DMS153 treated with DMSO at 0.1 percent for 48 hours (cell line): ENCODE measurements around the gene WNT3.
"Not testable (repeated sequence)": the region's sequence is repeated elsewhere in the genome, so short reads cannot be mapped to it uniquely, and the experiment has no call there.

ENCODE experiments used
- DNase-seq: peaks from one replicate; lab custom pipeline; 2025; ENCODE audit not compliant: unreplicated experiment; lab: John Stamatoyannopoulos, UW

Gene WNT3

DNA sequence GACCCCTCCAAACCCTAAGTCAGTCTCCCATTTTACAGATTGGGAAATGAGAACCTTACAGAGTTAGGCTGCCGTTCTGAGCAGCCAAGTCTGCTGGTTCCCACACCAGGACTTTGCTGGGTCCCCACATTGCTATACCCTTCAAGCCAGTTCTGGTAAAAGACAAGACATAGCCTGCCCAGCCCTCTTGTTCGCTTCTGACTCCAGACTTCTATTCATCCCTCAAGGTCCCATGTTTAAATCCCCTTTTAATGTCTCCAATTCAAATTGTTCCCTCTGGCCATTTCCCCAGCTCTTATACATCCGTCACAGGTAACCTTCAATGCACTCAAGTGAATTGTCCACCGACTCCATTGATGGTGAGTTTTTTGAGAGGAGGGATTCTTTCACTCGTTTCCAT is 30.2 kb downstream of the WNT3 start:
- DNase-seq, result no peak

DNA sequence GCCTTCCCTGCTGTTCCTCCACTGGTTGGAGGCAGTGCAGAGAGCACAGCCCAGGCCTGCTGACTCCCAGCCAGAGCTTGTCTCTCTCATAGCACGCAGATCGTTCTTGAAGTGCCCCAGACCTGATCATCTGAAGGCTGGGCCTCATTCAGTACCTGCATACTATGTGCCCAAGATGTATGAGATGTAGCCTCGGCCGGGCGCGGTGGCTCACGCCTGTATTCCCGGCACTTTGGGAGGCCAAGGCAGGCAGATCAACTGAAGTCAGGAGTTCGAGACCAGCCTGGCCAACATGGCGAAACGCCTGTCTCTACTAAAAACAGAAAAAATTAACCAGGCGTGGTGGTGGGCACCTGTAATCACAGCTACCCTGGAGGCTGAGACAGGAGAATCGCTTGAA is 31.0 kb downstream of the WNT3 start:
- DNase-seq, result no peak

- DNase-seq, result no peak
Observed at GRCh38 chr17:46785696-46786095, 32.8 kb downstream of the WNT3 start.

- DNase-seq, result no peak
Observed at GRCh38 chr17:46783031-46783593, 35.4 kb downstream of the WNT3 start.

DNA sequence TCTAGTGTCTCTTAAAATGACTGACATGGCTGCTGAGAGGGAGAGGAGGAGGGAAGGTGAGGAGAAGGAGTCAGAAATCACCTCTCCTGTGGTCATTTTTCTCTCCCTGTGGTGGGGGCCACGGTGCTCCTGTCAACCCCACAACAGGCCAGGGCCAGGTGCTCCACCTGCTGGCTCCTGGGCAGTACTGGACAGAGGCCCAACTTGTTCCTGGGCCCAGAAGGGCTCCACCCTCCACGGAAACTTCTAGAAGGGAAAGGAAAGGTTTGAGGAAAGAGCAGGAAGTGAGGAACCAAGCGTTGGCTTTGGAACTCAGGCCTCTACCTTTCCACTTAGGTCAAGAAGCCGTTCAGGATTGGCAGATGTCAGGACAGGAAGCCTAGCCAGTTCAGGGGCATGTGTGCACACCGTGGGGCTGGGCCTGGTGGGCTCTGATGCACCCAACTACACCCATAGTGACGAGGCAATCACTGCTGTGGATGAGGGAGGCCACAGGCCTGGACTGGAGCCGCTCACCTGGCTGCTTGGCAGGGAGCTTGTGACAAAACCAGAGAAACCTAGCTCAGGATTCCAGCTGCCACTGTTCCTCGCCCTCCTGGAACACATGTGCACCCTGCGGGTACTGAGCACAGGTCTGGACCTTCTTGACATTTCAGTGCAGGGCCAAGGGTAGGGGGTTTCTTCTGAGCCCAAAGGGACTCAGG is 36.1 kb downstream of the WNT3 start:
- no peak for DNase-seq

GRCh38 chr17:46780003-46780373 is 38.5 kb downstream of the WNT3 start:
- DNase-seq, result no peak

DNA sequence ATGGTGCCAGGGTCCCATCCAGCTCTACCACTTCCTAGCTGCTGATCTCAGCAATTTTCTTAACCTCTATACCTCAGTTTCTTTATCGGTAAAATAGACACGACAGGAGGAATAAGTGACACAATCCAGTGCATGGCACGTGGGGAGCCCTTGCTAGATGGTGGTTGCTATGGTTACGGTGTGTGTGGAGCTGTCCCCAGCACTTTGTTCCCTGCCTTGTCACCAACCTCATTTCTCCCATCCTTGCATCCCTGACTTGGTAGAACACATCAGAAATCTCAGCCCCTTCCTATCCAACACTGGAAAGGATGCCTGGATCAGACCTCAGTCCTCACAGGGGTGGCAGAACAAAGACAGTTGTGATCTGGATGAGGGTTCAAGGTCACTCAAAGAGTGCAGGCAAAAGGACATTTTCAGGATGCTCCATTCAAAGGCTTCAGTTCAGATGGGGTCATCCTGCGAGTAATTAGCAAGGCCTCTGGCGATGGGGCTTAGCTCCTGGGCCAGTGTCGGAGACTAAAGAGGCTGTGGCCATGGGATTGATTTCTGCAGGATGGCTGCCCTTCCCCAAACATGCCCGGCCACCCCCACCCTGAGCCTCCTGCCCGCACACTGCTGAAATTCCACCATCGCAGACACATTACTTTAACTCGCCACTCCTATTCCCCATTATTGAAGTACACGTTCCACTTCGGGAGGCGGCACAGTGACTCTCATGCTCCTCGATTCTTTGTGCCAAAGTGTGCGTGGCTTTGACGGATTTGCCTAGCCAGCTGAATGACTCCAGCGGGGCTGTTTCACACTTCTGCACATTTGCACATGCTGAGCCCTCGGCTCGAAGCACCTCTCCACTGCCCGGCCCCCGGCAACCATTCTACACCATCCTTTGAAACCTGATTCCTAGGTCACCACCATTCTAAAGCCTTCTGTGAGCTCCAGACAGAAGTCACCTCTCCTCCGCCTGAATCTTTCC is 40.3 kb downstream of the WNT3 start:
- no peak for DNase-seq

DNA sequence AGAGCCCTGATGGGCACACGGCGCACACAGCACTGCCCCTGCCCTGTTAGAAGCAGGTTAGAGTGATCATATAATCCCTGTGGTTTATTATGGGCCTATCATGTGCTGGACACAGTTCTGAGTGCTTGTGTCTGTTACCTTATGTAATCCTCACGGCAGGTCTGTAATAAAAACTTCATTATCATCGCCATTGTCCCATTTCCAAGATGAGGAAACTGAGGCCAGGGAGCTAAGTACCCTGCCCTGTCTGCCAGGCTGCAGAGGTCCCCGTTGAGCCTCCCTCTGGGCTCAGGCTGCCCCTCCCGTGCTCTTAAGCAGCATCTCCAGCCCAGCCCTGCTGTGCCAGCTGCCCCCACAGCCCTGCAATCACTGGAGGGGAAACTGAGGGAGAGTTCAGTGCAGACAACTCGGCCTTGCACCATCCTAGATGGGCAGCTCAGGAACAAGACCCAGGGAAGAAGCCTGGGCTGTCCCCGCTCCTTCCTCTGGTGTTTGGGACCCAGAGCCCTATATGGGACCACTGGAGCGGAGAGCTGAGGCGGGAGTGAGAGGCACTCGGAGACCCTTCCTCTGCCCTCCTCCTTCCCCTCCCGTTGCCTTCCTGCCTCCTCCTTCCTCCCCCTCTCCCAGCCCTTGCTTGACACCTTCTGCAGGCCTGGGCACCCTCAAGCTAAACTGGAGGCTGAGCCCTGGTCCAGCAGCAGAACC is 42.0 kb downstream of the WNT3 start:
- DNase-seq, result no peak

DNA sequence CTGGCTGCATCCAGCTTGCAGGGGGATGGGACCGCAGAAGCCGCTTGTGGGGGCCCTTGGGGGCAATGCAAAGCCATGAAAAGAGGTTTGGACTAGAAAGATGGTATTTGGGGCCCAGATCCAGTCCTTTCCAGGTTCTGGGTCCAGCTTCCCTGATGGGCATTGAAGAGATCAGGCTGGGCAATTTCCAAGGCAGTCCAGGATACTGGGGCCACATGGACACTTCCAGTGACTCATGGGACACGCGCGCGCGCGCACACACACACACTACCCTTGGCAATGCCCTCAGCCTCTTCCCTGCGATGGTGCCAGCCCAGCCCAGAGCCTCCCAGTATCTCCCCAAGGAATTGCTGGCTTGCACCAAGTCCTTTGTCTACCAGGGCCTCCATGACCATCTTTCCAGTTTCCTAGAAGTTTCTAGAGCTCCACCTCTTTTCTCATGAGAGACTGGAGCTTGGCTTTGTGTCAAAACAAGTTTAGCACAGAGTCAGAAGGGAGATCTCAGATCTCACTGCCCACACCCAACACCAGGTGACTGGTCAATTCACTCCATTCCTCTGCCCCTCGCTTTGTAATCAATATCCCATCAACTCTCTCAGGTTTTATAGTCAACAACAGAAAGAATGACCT is 44.3 kb downstream of the WNT3 start:
- no peak for DNase-seq

DNA sequence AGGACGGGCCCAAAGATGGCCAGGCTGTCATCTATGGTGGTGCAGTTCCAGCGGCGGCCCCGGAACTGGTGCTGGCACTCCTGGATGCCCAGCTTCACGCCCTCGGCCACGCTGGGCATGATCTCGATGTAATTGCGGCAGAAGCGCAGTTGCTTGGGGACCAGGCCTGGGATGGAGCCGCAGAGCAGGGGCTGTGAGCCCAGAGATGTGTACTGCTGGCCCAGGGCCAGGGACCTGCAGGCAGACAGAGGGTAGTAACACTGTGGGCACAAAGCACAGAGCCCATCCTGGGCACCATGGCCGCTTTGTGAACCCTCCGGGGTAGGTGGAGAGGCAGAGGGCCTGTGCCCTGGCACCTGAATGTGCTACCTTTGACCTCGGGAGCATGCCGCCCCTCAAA is 44.8 kb downstream of the WNT3 start:
- DNase-seq, result no peak

DNA sequence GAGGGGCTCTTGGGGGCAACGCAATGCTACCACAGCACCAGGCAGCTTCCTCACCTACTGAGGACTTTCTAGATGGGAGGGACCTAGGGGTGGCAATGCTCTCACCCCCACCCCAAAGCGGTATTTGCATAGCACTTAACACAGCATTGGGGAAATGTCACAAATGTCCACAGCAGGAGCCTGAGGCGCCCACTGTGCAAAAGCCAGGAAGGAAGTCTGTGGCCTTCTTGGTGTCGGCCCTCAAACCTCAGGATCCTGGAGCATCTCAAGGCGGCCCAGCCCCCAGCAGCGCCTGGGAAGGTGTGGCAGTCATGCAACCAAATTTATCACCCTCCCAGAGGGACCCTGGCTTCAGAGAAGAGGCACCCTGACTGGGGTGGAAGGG is 45.3 kb downstream of the WNT3 start:
- no peak for DNase-seq

- no peak for DNase-seq
Observed at GRCh38 chr17:46772475-46773220, 45.8 kb downstream of the WNT3 start.

DNA sequence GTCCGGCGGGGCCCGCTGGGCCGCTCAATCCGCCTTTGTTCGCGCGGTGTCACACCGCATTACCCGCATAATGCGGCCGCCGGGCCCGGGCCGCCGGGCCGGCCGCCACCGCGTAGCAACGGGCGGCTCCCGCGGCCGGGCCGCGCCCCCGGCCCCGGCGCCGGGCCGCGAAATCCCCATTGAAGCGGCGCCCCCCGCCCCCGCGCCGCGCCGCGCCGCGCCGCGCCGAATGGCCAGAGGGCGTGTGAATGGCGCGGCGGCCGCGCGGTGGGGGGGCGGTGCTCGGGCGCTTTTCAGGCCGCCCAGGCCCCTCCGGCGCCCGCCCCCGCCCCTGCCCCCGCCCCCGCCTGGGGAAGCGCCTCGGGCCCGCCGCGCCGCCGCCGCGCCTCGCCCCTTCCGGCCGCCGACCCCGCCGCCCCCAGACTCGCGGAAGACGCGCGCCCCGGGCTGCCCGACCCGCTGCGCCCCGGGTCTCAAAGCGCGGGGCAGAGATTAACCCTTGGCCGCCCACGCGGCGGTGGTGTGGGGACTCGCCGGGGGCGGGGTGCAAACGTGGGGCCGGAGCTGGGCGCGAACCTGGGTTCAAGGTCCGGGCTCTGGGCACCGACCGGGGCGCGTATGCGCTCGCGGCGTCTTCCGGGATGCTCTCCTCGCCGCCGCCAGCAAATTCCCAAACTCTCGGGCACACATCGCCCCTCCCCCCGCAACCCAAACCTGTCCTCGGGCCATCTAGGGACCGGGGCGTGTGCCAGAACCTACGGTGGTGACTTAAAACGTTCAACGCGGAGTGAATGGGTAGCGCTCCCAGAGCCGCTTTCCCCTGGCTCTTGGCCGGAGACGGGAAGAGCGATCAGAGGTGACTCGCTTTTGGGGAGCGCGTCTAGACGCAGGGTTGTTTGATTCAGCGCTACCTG is 46.7 kb downstream of the WNT3 start:
- no peak for DNase-seq

- no peak for DNase-seq
Observed at GRCh38 chr17:46770818-46771560, 47.5 kb downstream of the WNT3 start.

DNA sequence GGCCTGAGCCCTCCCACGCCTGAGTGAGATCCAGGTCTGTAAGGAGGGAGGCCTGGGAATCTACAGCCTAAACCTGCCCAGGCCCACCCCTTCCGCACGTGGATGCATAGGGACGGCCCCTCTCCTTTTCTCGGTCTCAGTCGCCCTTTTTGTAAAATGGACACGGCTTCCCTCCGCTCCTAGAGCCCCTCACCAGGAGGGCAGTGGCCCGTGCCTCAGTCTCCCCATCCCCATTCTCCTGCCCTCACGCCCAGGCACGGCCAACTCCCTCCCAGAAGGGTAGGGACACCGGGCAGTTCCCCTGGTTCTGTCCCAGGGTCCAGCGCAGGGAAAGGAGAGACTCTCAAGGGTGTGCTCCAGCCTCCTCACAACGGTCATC is 48.1 kb downstream of the WNT3 start:
- no peak for DNase-seq

DNA sequence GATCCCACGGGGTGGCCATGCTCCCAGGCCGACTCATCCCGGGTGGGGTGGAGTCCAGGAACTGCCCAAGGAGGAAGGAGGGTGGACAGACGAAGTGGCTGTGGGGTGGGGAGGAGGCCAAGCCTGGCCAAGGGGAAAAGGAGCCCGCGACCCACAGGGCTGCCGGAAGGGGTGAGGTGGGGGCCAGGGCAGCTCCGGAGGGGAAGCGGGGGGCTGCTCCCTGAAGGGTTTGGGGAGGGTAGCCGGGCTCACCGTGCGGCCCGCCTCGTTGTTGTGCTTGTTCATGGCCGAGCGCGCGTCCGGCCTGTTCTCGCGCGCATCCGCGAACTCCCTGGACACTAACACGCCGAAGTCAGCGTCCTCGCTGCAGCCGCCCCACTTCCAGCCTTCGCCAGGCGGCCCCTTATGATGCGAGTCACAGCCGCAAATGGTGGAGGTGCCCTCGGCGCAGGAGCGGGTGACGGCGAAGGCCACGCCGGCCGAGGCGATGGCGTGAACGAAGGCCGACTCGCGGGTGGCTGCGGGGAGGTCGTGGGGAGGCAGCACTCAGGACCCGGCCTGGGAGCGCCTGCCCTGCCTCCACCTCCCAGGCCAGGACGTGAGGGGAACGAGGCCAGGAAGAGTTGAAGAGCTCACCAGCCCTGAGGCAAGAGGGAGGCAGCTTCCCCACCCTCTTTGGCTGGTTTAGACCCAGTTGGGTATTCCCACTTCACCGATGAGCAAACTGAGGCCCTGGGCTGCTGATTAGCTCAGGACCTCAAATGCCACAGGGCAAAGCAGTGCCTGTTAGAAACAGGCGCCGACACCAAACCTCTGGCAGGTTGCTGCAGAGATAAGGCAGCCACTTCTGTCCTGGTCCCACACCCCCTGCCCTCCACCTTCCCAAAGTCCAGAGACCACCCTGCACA is 48.7 kb downstream of the WNT3 start:
- DNase-seq, result no peak

- DNase-seq, result not testable (repeated sequence)
Observed at GRCh38 chr17:46768896-46769295, 49.6 kb downstream of the WNT3 start.

DNA sequence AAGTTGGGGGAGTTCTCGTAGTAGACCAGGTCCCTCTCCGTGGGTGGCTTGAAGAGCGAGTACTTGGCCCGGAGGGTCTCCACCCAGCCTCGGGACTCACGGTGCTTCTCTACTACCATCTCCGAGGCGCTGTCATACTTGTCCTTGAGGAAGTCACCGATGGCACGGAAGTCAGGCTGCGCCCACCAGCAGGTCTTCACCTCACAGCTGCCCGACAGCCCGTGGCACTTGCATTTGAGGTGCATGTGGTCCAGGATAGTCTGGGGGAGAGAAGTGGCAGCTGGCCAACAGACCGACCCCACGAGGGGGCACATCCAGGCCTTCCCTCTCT is 50.0 kb downstream of the WNT3 start:
- DNase-seq, result no peak
